H9 (cell line): ENCODE measurements around the gene RALGAPA2. TPM values are rescaled to one million over a fixed set of nuclear protein-coding genes. Genes with fewer than 3 reads are reported as not detected.

ENCODE experiments used
- DNase-seq: peaks from one replicate; pipeline ENCODE4 v3.0.0-alpha.2; 2017
- H2AFZ ChIP-seq: one replicate; pipeline ENCODE4 v1.6.1; 2013; ENCODE audit warnings: mild to moderate bottlenecking, low read length, control low read depth, moderate library complexity
- H2AK5ac ChIP-seq: 2 replicates; pipeline ENCODE4 v1.6.1; 2013; ENCODE audit warnings: low read length, control low read depth, mixed read lengths; ENCODE audit not compliant: insufficient read length
- H2BK120ac ChIP-seq: one replicate; pipeline ENCODE4 v1.6.1; 2013; ENCODE audit warnings: low read depth, mild to moderate bottlenecking, low read length, control low read depth, inconsistent platforms; ENCODE audit not compliant: poor library complexity, severe bottlenecking
- H2BK12ac ChIP-seq: 2 replicates; pipeline ENCODE4 v1.6.1; 2013; ENCODE audit warnings: low read length, control low read depth, mixed read lengths, low read depth; ENCODE audit not compliant: insufficient read length
- H2BK15ac ChIP-seq: 2 replicates; pipeline ENCODE4 v1.6.1; 2013; ENCODE audit warnings: low read depth, low read length, control low read depth
- H2BK20ac ChIP-seq: one replicate; pipeline ENCODE4 v1.6.1; 2013; ENCODE audit warnings: low read depth, mild to moderate bottlenecking, low read length, control low read depth, inconsistent platforms; ENCODE audit not compliant: poor library complexity, severe bottlenecking
- H2BK5ac ChIP-seq: 2 replicates; pipeline ENCODE4 v1.6.1; 2013; ENCODE audit warnings: low read length, control low read depth, mixed read lengths; ENCODE audit not compliant: insufficient read length
- H3K14ac ChIP-seq: 2 replicates; pipeline ENCODE4 v1.6.1; 2013; ENCODE audit warnings: low read length, control low read depth; ENCODE audit not compliant: insufficient read depth
- H3K18ac ChIP-seq: 2 replicates; pipeline ENCODE4 v1.6.1; 2013; ENCODE audit warnings: low read depth, mild to moderate bottlenecking, mixed read lengths, low read length, control low read depth; ENCODE audit not compliant: insufficient read length
- H3K23ac ChIP-seq: 2 replicates; pipeline ENCODE4 v1.6.1; 2013; ENCODE audit warnings: low read length, control low read depth, mixed read lengths, low read depth; ENCODE audit not compliant: insufficient read length
- H3K23me2 ChIP-seq: 2 replicates; pipeline ENCODE4 v1.6.1; 2013; ENCODE audit warnings: low read depth, mild to moderate bottlenecking, mixed read lengths, low read length, control low read depth; ENCODE audit not compliant: insufficient read length, poor library complexity, severe bottlenecking
- H3K27ac ChIP-seq: 2 replicates; pipeline ENCODE4 v1.5.1; 2013; ENCODE audit warnings: low read length, control low read depth, mixed read lengths, low read depth; ENCODE audit not compliant: insufficient read length
- H3K27me3 ChIP-seq: 2 replicates; pipeline ENCODE4 v1.6.1; 2013; ENCODE audit warnings: low read length, control low read depth, inconsistent platforms; ENCODE audit not compliant: insufficient read depth
- H3K4ac ChIP-seq: 2 replicates; pipeline ENCODE4 v1.6.1; 2013; ENCODE audit warnings: low read depth, mild to moderate bottlenecking, control low read depth, inconsistent platforms, low read length, moderate library complexity
- H3K4me1 ChIP-seq: 2 replicates; pipeline ENCODE4 v1.6.1; 2013; ENCODE audit warnings: low read length, control low read depth, inconsistent platforms; ENCODE audit not compliant: insufficient read depth
- H3K4me2 ChIP-seq: 2 replicates; pipeline ENCODE4 v1.6.1; 2013; ENCODE audit warnings: low read length, control low read depth, mixed read lengths; ENCODE audit not compliant: insufficient read length, insufficient read depth
- H3K56ac ChIP-seq: 2 replicates; pipeline ENCODE4 v1.6.1; 2013; ENCODE audit warnings: low read depth, mild to moderate bottlenecking, mixed read lengths, low read length, control low read depth; ENCODE audit not compliant: insufficient read length
- H3K79me1 ChIP-seq: 2 replicates; pipeline ENCODE4 v1.6.1; 2013; ENCODE audit warnings: low read depth, mild to moderate bottlenecking, moderate library complexity, low read length, control low read depth, inconsistent platforms; ENCODE audit not compliant: insufficient read depth, poor library complexity, severe bottlenecking
- H3K79me2 ChIP-seq: 2 replicates; pipeline ENCODE4 v1.6.1; 2013; ENCODE audit warnings: low read length, control low read depth, inconsistent platforms; ENCODE audit not compliant: insufficient read depth
- H3K9ac ChIP-seq: 2 replicates; pipeline ENCODE4 v1.6.1; 2013; ENCODE audit warnings: low read length, control low read depth, mixed read lengths; ENCODE audit not compliant: insufficient read length; ENCODE audit errors: extremely low read depth
- H3K9me3 ChIP-seq: one replicate; pipeline ENCODE4 v1.6.1; 2013; ENCODE audit warnings: low read depth, low read length, inconsistent platforms; ENCODE audit not compliant: control insufficient read depth
- H3T11ph ChIP-seq: one replicate; pipeline ENCODE4 v1.6.1; 2013; ENCODE audit warnings: mild to moderate bottlenecking, low read length, control low read depth, inconsistent platforms
- H4K20me1 ChIP-seq: one replicate; pipeline ENCODE4 v1.6.1; 2013; ENCODE audit not compliant: control insufficient read depth, insufficient read length, insufficient read depth
- H4K5ac ChIP-seq: 2 replicates; pipeline ENCODE4 v1.6.1; 2013; ENCODE audit warnings: low read depth, mild to moderate bottlenecking, mixed read lengths, low read length, control low read depth; ENCODE audit not compliant: insufficient read length
- H4K8ac ChIP-seq: replicated peaks from 2 replicates; pipeline ENCODE4 v1.6.1; 2013; ENCODE audit warnings: low read length, control low read depth, mixed read lengths, low read depth; ENCODE audit not compliant: insufficient read length
- H4K91ac ChIP-seq: 2 replicates; pipeline ENCODE4 v1.6.1; 2013; ENCODE audit warnings: low read depth, mild to moderate bottlenecking, moderate library complexity, mixed read lengths, low read length, control low read depth; ENCODE audit not compliant: insufficient read length
- H3K27ac Mint-ChIP-seq, 3 experiments: 2 replicates in 2 of 3; 3 replicates in 1 of 3; pipeline ENCODE4 v1.8.0; 2020 to 2021; ENCODE audit warnings: mixed read lengths in 3 of 3, mild to moderate bottlenecking in 1 of 3, moderate library complexity in 1 of 3
- H3K27me3 Mint-ChIP-seq: 2 replicates; pipeline ENCODE4 v1.8.0; 2021; ENCODE audit warnings: low read depth, mild to moderate bottlenecking, moderate library complexity, mixed read lengths
- H3K36me3 Mint-ChIP-seq, 3 experiments: 2 replicates in 2 of 3; 3 replicates in 1 of 3; pipeline ENCODE4 v1.8.0; 2020 to 2021; ENCODE audit warnings: low read depth in 3 of 3, mixed read lengths in 3 of 3; ENCODE audit not compliant: insufficient read depth in 1 of 3
- H3K4me1 Mint-ChIP-seq, 2 experiments: 2 replicates each; pipeline ENCODE4 v1.8.0; 2020; ENCODE audit warnings: mixed read lengths in 2 of 2
- H3K4me3 Mint-ChIP-seq, 2 experiments: 2 replicates in 1 of 2; 3 replicates in 1 of 2; pipeline ENCODE4 v1.8.0; 2020 to 2021; ENCODE audit warnings: mild to moderate bottlenecking in 2 of 2, mixed read lengths in 2 of 2, moderate library complexity in 1 of 2
- H3K9me3 Mint-ChIP-seq, 2 experiments: 2 replicates in 1 of 2; 3 replicates in 1 of 2; pipeline ENCODE4 v1.8.0; 2020; ENCODE audit warnings: mild to moderate bottlenecking in 2 of 2, mixed read lengths in 2 of 2, moderate library complexity in 1 of 2
- WGBS: extraction: QIAGEN DNeasy Blood & Tissue Kit; methylation state at CpG from one replicate; pipeline ENCODE4 v1.1.7; 2013; ENCODE audit warnings: missing lambda C conversion rate, low lambda C conversion rate, mixed read lengths; ENCODE audit not compliant: insufficient read length; ENCODE audit errors: extremely low coverage; 5-methylcytosine and 5-hydroxymethylcytosine counted together
- total RNA-seq: library from RNA; stranded (reverse); gene quantifications from 2 replicates; pipeline ENCODE4 v1.2.1, GENCODE V29; 2021
- TF ChIP-seq, protein P1 (sequence below): fragments of 200-600 bp; sonication (generic); conservative IDR thresholded peaks from 3 replicates; pipeline ENCODE4 v1.8.0; 2021; ENCODE audit warnings: antibody characterized with exemption, mild to moderate bottlenecking

RALGAPA2 gene
- total RNA-seq, 1 experiment from 2014 or later = 16.6 TPM

GRCh38 chr20:20755231-20755630, 42.8 kb upstream of the RALGAPA2 start:
- Histone ChIP-seq H3T11ph (no peak overlapping the region), H3K4me1 (no peaks in the 10 kb centered on the region), H4K5ac (no peak overlapping the region), H2BK12ac (no peak overlapping the region), H2BK5ac (no peak overlapping the region), H3K14ac (no peak overlapping the region), H2BK15ac (no peak overlapping the region), H4K8ac (no peak overlapping the region), H3K4ac (no peak overlapping the region), H3K18ac (no peak overlapping the region), H3K23me2 (no peaks in the 10 kb centered on the region), H4K91ac (no peak overlapping the region), H3K4me2 (no peak overlapping the region), H3K27ac (no peak overlapping the region), H3K79me1 (no peaks in the 10 kb centered on the region), H2AK5ac (no peak overlapping the region), H3K56ac (no peak overlapping the region), H3K23ac (no peak overlapping the region), H2AFZ (no peak overlapping the region), H2BK20ac (no peak overlapping the region), H4K20me1 (no peaks in the 10 kb centered on the region), H3K27me3 (no peaks in the 10 kb centered on the region), H3K9me3 (no peaks in the 10 kb centered on the region), H2BK120ac (no peak overlapping the region), H3K9ac (no peak overlapping the region), H3K79me2 (no peaks in the 10 kb centered on the region)
- H3K27ac Mint-ChIP-seq = no peak overlapping the region; a peak in 1 of 7 replicates
- H3K9me3 Mint-ChIP-seq = no peaks in the 10 kb centered on the region
- H3K36me3 Mint-ChIP-seq = no peaks in the 10 kb centered on the region
- H3K4me1 Mint-ChIP-seq = no peaks in the 10 kb centered on the region
- no CpG with 5 or more reads among the region's 4 CpGs for WGBS
- TF ChIP-seq, protein P1, sequence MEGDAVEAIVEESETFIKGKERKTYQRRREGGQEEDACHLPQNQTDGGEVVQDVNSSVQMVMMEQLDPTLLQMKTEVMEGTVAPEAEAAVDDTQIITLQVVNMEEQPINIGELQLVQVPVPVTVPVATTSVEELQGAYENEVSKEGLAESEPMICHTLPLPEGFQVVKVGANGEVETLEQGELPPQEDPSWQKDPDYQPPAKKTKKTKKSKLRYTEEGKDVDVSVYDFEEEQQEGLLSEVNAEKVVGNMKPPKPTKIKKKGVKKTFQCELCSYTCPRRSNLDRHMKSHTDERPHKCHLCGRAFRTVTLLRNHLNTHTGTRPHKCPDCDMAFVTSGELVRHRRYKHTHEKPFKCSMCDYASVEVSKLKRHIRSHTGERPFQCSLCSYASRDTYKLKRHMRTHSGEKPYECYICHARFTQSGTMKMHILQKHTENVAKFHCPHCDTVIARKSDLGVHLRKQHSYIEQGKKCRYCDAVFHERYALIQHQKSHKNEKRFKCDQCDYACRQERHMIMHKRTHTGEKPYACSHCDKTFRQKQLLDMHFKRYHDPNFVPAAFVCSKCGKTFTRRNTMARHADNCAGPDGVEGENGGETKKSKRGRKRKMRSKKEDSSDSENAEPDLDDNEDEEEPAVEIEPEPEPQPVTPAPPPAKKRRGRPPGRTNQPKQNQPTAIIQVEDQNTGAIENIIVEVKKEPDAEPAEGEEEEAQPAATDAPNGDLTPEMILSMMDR = no peak
- H3K27me3 Mint-ChIP-seq = peaks cover 2% of the 10 kb centered on the region; the same call in 1 of the 2 replicates
- no peak for DNase-seq
- no peak overlapping the region for H3K4me3 Mint-ChIP-seq
